ENCODE measurements around the gene GATAD2A.
A peak's percentile ranks its signal among the peaks of the same experiment; 100 is the strongest.

Gene GATAD2A

GRCh38 chr19:19514881-19515641 is 109.6 kb downstream of the GATAD2A start, which contains the start of gene TSSK6:
TSSK6 (minus strand) TSS chr19:19515548; CDS start chr19:19515427, 121 bp downstream.
- no peak for DNase-seq

- DNase-seq, result peak; percentile 92
These were observed 110.4 kb downstream of the GATAD2A start, which contains the start of gene NDUFA13 for GRCh38 chr19:19515642-19516519. NDUFA13 (plus strand) TSS chr19:19516225; CDS start chr19:19516239, 14 bp downstream.

GRCh38 chr19:19517235-19517619 is 111.8 kb downstream of the GATAD2A start:
- no peak for DNase-seq

- no peak for DNase-seq
These were observed 115.5 kb downstream of the GATAD2A start for GRCh38 chr19:19520989-19521388.

- DNase-seq, result no peak
These were observed 117.7 kb downstream of the GATAD2A start for GRCh38 chr19:19523177-19523576.

GRCh38 chr19:19524053-19524452 is 118.6 kb downstream of the GATAD2A start:
- DNase-seq, result no peak

GRCh38 chr19:19525611-19526380 is 120.3 kb downstream of the GATAD2A start:
- DNase-seq, result no peak

- no peak for DNase-seq
These were observed 121.3 kb downstream of the GATAD2A start for GRCh38 chr19:19526581-19527370.

GRCh38 chr19:19527371-19527656 is 121.8 kb downstream of the GATAD2A start:
- no peak for DNase-seq

GRCh38 chr19:19527674-19528625 is 122.5 kb downstream of the GATAD2A start:
- no peak for DNase-seq

GRCh38 chr19:19528721-19529490 is 123.4 kb downstream of the GATAD2A start, which contains the start of gene YJEFN3:
YJEFN3 (plus strand) TSS chr19:19528911; CDS start chr19:19528933, 22 bp downstream.
- DNase-seq, result no peak

- DNase-seq, result no peak
These were observed 124.4 kb downstream of the GATAD2A start for GRCh38 chr19:19529783-19530422.

GRCh38 chr19:19530423-19530804 is 124.9 kb downstream of the GATAD2A start:
- no peak for DNase-seq

- DNase-seq, result no peak
These were observed 125.4 kb downstream of the GATAD2A start for GRCh38 chr19:19530889-19531288.

- peak; percentile 90 for DNase-seq
These were observed 126.7 kb downstream of the GATAD2A start for GRCh38 chr19:19531951-19532805.

- DNase-seq, result no peak
These were observed 127.6 kb downstream of the GATAD2A start for GRCh38 chr19:19532806-19533701.

- no peak for DNase-seq
These were observed 128.4 kb downstream of the GATAD2A start for GRCh38 chr19:19533841-19534240.
